Kidney epithelial cell (primary cell): ENCODE data around the gene NAPA. TPM values are rescaled to one million over a fixed set of nuclear protein-coding genes. Genes with fewer than 3 reads are reported as not detected.

Experiments
- DNase-seq: peaks from one replicate; pipeline ENCODE4 v3.0.0-alpha.2; 2010; ENCODE audit warnings: low read depth
- H3K27me3 ChIP-seq: 2 replicates; pipeline ENCODE4 v1.6.0; 2011; ENCODE audit warnings: low read length; ENCODE audit not compliant: control insufficient read depth, insufficient read depth
- H3K36me3 ChIP-seq: 2 replicates; pipeline ENCODE4 v1.5.1; 2011; ENCODE audit warnings: low read length; ENCODE audit not compliant: control insufficient read depth, insufficient read depth
- H3K4me3 ChIP-seq: 2 replicates; pipeline ENCODE4 v1.5.1; 2011; ENCODE audit warnings: low read depth, mild to moderate bottlenecking, control low read depth, low read length
- CTCF ChIP-seq: IDR thresholded peaks from 2 replicates; pipeline ENCODE4 v1.5.1; 2011; ENCODE audit warnings: mild to moderate bottlenecking, moderate library complexity, low read length, control low read depth, inconsistent platforms; ENCODE audit not compliant: insufficient read depth, poor library complexity, severe bottlenecking
- total RNA-seq: library from RNA; depleted of rRNA; stranded (reverse); fragments of >200 nt; gene quantifications from 2 replicates; pipeline ENCODE4 v1.2.3, GENCODE V29; 2015

The NAPA gene
- total RNA-seq, 1 donor from 2014 or later: 127 TPM

DNA sequence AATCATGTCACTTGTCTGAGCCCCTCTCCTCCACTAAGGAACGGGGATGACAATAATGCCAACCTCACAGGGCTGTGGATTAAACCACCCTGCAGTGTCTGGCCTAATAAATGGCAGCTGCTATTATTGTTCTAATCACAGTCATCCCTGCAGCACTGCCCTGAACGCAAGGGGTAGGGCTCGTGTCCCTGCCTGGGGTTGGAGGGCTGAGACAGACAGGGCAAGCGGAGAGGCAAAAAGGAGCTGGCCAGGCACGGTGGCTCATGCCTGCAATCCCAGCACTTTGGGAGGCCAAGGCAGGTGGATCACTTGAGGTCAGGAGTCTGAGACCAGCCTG is 20.7 kb downstream of the NAPA start:
- DNase-seq: no peak
- no peaks in the 10 kb centered on the region for H3K27me3 ChIP-seq
- no peak for TF ChIP-seq CTCF
- H3K4me3 ChIP-seq: no peak overlapping the region
- H3K36me3 ChIP-seq: peaks cover 2% of the 10 kb centered on the region

- peaks cover 2% of the 10 kb centered on the region for H3K36me3 ChIP-seq
- H3K4me3 ChIP-seq: no peak overlapping the region
- H3K27me3 ChIP-seq: no peaks in the 10 kb centered on the region
- TF ChIP-seq CTCF: no peak
- no peak for DNase-seq
These were observed 21.3 kb downstream of the NAPA start for GRCh38 chr19:47493378-47494210.

DNA sequence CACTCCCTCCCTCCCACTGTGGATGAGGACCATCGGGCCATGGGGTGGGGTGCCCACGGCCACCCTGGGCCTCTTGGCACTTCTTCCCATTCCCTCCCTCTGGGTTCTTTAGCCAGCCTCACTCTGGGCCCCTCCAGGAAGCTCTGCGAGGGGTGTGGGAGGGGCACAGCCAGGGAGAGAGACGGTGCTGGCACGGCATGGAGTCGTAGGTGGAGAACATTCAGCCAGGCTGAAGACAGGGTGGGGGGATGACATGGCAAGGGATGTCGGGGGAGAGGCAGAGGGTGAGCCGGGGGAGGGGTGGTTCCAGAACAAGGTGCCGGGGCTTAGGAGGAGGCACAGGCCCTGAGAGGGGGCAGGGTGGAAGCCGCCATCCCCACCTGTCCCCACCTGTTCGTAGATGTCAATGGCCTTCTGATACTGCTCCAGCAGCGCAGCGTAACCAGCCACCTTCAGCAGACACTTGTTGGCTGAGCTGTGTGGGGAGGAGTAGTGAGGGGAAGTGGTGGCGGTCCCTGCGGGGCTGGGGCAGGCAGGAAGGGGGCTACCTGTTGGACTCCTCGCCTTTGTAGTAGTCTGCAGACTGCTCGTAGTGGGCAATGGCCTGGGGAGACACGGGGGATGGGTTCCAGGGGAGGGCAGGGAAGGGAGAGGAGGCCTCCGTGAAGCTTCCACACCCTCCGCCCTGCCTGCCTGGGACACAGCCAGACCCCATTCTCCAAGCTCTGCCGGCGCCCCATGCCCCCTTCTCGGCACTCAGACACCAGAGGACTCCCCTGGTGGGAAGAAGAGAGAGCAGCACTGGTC is 22.1 kb downstream of the NAPA start:
- no peak for DNase-seq
- Histone ChIP-seq H3K36me3 (peaks cover 1% of the 10 kb centered on the region), H3K4me3 (no peak overlapping the region), H3K27me3 (no peaks in the 10 kb centered on the region)
- no peak for TF ChIP-seq CTCF

GRCh38 chr19:47492137-47492533 is 22.7 kb downstream of the NAPA start:
- Histone ChIP-seq H3K4me3 (no peak overlapping the region), H3K36me3 (peaks cover 1% of the 10 kb centered on the region), H3K27me3 (no peaks in the 10 kb centered on the region)
- TF ChIP-seq CTCF: no peak
- DNase-seq: no peak

- DNase-seq: no peak
- Histone ChIP-seq H3K4me3 (no peak overlapping the region), H3K36me3 (peaks cover 2% of the 10 kb centered on the region), H3K27me3 (no peaks in the 10 kb centered on the region)
- TF ChIP-seq CTCF: no peak
These were observed 23.3 kb downstream of the NAPA start for GRCh38 chr19:47491358-47492136.
